Measurements from ENCODE around the gene ATP1B1.

The ATP1B1 gene

GRCh38 chr1:169146576-169147214 is 40.2 kb downstream of the ATP1B1 start:
- TF ChIP-seq, protein P1, sequence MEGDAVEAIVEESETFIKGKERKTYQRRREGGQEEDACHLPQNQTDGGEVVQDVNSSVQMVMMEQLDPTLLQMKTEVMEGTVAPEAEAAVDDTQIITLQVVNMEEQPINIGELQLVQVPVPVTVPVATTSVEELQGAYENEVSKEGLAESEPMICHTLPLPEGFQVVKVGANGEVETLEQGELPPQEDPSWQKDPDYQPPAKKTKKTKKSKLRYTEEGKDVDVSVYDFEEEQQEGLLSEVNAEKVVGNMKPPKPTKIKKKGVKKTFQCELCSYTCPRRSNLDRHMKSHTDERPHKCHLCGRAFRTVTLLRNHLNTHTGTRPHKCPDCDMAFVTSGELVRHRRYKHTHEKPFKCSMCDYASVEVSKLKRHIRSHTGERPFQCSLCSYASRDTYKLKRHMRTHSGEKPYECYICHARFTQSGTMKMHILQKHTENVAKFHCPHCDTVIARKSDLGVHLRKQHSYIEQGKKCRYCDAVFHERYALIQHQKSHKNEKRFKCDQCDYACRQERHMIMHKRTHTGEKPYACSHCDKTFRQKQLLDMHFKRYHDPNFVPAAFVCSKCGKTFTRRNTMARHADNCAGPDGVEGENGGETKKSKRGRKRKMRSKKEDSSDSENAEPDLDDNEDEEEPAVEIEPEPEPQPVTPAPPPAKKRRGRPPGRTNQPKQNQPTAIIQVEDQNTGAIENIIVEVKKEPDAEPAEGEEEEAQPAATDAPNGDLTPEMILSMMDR (IDR thresholded peaks at IDR 0.05) = no peak
- H3K4me3 ChIP-seq = no peak overlapping the region
- no peak overlapping the region for H3K27ac ChIP-seq
- no peak for DNase-seq (ENCODE audit: low spot score)

DNA sequence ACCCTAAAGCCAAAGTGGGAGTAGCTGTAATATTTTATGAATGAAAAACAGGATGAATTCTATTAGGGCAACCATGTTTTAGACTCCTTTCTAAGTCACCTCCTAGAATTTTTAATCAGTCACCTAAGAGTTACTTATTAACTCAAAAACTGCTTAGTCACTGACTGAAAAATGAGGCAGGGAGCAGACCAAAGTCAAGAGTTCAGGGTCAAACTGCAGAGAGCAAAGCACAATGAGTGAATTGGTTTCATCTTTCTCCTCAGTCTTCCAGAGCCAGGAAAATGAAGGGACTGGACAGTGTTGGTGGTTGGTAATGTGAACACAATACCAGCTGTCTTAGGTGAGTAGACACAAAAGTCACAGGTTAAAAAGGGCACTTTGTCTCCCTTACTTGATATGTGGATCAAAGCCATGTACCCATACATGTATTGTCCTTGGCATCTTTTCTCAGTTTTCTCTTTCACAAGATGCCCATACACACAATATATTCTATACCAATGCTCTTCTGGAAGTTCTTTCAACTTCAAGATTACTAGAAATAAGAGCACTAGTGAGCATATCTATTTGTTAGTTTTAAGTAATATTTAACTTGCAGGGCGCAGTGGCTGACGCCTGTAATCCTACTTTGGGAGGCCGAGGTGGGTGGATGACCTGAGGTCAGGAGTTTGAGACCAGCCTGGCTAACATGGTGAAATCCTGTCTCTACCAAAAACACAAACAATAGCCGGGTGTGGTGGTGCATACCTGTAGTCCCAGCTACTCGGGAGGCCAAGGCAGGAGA is 42.2 kb downstream of the ATP1B1 start:
- DNase-seq (ENCODE audit: low spot score) = no peak
- H3K27ac ChIP-seq = no peak overlapping the region
- H3K4me3 ChIP-seq = no peak overlapping the region
- TF ChIP-seq, protein P1 (IDR thresholded peaks at IDR 0.05) = no peak

DNA sequence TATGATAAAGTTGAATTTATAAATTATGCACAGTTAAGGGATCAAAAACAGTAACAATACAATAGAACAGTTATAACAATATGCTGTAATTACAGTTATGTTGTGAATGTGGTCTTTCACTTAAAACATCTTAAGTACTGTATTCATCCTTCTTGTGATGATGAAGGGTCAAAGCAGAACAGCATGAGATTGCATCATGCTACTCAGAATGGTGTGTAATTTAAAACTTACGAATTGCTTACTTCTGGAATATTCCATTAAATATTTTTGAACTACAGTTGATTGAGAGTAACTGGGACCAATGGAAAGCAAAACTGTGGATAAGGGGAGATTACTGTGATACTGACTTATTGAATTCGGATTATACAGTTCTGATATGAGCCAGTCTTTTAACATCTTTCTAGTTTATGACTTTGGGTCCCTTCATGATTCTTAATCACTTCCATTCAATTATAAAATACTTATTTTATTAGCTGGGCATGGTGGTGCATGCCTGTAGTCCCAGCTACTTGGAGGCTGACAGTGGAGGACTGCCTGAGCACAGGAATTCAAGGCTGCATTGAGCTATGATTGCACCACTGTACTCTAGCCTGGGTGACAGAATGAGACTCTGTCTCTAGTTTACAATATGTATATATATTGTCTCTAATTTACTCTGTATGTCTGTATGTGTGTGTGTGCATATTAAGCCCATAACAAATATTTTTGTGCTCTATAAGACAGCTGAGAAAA is 43.2 kb downstream of the ATP1B1 start:
- no peak for DNase-seq (ENCODE audit: low spot score)
- TF ChIP-seq, protein P1 (IDR thresholded peaks at IDR 0.05) = no peak
- Histone ChIP-seq H3K27ac (no peak overlapping the region), H3K4me3 (no peak overlapping the region)

DNA sequence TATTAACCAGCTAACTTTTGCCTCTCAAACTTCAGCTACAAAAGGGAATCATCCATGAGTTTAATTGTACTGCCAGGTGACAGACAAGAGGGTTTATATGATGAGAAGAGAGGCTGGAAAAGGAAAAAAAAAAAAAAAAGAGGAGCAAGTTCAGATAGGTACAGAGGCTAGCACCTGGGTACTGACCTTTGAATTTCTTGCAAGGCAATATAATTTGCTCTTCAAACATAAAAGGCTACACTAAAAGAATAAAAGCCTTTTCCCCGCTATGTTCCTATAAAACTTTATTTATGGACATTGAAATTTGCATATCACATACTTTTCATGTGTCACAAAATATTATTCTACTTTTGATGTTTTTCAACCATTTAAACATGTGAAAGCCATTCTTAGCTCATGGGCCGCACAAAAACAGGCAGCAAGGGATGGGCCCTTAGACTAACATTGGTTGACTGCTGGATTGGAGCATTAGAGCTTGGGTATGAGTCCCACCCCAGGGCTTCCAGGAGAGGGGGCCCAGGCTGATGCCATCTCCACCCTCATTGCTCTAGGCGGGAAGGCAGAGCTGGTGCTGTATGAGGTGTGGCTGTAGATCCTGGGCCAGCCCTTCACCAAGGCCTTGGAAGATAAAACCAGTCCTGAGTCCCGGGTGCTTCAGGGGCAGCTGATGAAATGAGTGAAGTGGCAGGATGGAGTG is 44.3 kb downstream of the ATP1B1 start:
- Histone ChIP-seq H3K4me3 (no peak overlapping the region), H3K27ac (no peak overlapping the region)
- TF ChIP-seq, protein P1 (IDR thresholded peaks at IDR 0.05) = no peak
- no peak for DNase-seq (ENCODE audit: low spot score)

- Histone ChIP-seq H3K27ac (no peak overlapping the region), H3K4me3 (no peak overlapping the region)
- TF ChIP-seq, protein P1 (IDR thresholded peaks at IDR 0.05) = no peak
- DNase-seq (ENCODE audit: low spot score) = no peak
Observed at GRCh38 chr1:169151338-169151837, 44.9 kb downstream of the ATP1B1 start.

DNA sequence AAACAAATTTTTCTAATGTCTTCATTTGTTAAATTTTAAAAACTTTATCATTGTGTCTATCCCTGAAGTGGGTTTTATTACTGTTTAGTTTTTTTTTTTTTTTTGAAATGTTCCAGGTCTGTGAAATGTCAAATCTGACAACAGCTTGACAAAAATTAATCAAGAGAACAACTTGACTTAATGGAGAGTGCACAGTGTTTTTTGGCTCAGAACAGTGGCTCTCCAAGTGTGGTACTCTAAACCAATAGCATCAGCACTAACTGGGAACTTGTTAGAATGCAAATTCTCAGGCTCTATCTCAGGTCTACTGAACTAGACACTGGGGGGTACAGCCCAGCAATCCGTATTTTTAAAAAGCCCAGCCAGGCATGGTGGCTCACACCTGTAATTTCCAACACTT is 49.2 kb downstream of the ATP1B1 start:
- no peak overlapping the region for H3K27ac ChIP-seq
- DNase-seq (ENCODE audit: low spot score) = no peak
- H3K4me3 ChIP-seq = no peak overlapping the region
- TF ChIP-seq, protein P1 (IDR thresholded peaks at IDR 0.05) = no peak
